ENCODE measurements around the gene LOXHD1. TPM values are rescaled to one million over a fixed set of nuclear protein-coding genes. Genes with fewer than 3 reads are reported as not detected.

LOXHD1 gene
- total and polyA plus RNA-seq, 10 of the 15 experiments (the other 5 are each of a cell fraction or from before 2014, with no cell fraction given): not detected

DNA sequence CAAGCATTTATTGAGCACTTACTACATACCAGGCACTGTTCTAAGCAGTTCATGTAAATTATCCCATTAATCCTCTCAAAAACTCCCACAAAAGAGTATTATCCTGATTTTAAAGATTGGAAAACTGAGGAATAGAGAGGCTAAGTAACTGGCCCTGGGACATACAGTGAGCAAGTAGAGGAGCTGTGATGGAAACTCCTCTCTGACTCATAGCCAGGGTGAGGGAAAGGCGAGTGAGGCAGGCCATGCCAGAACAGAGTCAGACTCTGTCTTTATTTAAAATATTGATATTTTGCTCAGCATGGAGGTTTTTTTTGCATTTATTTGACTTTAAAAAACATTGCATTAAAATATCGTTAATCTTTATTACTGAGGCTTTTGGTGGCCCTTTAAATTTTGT, 208.0 kb downstream of the LOXHD1 start:
- no peak overlapping the region for H3K4me2 ChIP-seq (ENCODE audit: control insufficient read depth, insufficient read depth)
- CTCF ChIA-PET: interaction anchor here (1.5 kb wide), 1 partner anchor 167 kb away, joined by 4 read pairs; no protein-coding TSS in a partner anchor
- intact Hi-C loops (cut with micrococcal nuclease; ENCODE audit: unreplicated experiment): no loop called here
- H3K27ac ChIP-seq (ENCODE audit: control insufficient read depth, insufficient read depth): no peak overlapping the region
- SMC1A ChIA-PET (ENCODE audit: uncharacterized antibody, unreplicated experiment): no interaction called here
- H3K4me1 ChIP-seq (ENCODE audit: control insufficient read depth, insufficient read depth, low read length): no peaks in the 10 kb centered on the region
- H3K27me3 ChIP-seq (replicated peaks in 1 of 2; ENCODE audit: control insufficient read depth in 2 of 2, insufficient read depth in 2 of 2, low read length in 1 of 2): peaks cover 0 to 3% of the 10 kb centered on the region in 2 experiments; a peak in 1 of 4 replicates
- no peak overlapping the region for H3K9ac ChIP-seq (ENCODE audit: control insufficient read depth, insufficient read depth, low read length)
- DNase-seq (ENCODE audit: low read depth, low spot score) (no peak), FAIRE-seq (no peak), ATAC-seq (no peak)
- TF ChIP-seq NR2C2 (IDR thresholded peaks at IDR 0.05; ENCODE audit: borderline replicate concordance, control insufficient read depth, insufficient read length, low read depth) (no peak), TBL1XR1 (IDR thresholded peaks at IDR 0.05; ENCODE audit: low read depth, low read length) (no peak), NRF1 (conservative IDR thresholded peaks at IDR 0.05; ENCODE audit: low read depth, low read length) (no peak), PAX5 (IDR thresholded peaks at IDR 0.05; ENCODE audit: borderline replicate concordance, low read depth, low read length) (no peak), IRF4 (IDR thresholded peaks at IDR 0.05; ENCODE audit: low read depth, low read length) (no peak), KDM1A (IDR thresholded peaks at IDR 0.05; ENCODE audit: borderline replicate concordance) (no peak), CBX5 (IDR thresholded peaks at IDR 0.05; ENCODE audit: low read depth) (no peak), ZZZ3 (IDR thresholded peaks at IDR 0.05; ENCODE audit: control insufficient read depth, insufficient read length, low read depth) (no peak), TCF7 (IDR thresholded peaks at IDR 0.05; ENCODE audit: borderline replicate concordance) (no peak), CHD2 (IDR thresholded peaks at IDR 0.05; ENCODE audit: borderline replicate concordance, low read depth, low read length) (no peak), BMI1 (IDR thresholded peaks at IDR 0.05; ENCODE audit: borderline replicate concordance) (no peak), CBX3 (IDR thresholded peaks at IDR 0.05; ENCODE audit: borderline replicate concordance, low read depth) (no peak), ZNF207 (IDR thresholded peaks at IDR 0.05; ENCODE audit: borderline replicate concordance) (no peak), SUPT20H (IDR thresholded peaks at IDR 0.05; ENCODE audit: borderline replicate concordance, control insufficient read depth, low read depth, low read length) (no peak)
- TF ChIP-seq, protein P1, sequence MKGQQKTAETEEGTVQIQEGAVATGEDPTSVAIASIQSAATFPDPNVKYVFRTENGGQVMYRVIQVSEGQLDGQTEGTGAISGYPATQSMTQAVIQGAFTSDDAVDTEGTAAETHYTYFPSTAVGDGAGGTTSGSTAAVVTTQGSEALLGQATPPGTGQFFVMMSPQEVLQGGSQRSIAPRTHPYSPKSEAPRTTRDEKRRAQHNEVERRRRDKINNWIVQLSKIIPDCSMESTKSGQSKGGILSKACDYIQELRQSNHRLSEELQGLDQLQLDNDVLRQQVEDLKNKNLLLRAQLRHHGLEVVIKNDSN (IDR thresholded peaks at IDR 0.05; ENCODE audit: borderline replicate concordance, extremely low read length, insufficient read depth, low read depth, low read length): no peak
- TF ChIP-seq, protein P2, sequence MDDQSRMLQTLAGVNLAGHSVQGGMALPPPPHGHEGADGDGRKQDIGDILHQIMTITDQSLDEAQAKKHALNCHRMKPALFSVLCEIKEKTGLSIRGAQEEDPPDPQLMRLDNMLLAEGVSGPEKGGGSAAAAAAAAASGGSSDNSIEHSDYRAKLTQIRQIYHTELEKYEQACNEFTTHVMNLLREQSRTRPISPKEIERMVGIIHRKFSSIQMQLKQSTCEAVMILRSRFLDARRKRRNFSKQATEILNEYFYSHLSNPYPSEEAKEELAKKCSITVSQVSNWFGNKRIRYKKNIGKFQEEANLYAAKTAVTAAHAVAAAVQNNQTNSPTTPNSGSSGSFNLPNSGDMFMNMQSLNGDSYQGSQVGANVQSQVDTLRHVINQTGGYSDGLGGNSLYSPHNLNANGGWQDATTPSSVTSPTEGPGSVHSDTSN (IDR thresholded peaks at IDR 0.05; ENCODE audit: insufficient replicate concordance, low read depth, low read length): no peak
- TF ChIP-seq, protein P3, sequence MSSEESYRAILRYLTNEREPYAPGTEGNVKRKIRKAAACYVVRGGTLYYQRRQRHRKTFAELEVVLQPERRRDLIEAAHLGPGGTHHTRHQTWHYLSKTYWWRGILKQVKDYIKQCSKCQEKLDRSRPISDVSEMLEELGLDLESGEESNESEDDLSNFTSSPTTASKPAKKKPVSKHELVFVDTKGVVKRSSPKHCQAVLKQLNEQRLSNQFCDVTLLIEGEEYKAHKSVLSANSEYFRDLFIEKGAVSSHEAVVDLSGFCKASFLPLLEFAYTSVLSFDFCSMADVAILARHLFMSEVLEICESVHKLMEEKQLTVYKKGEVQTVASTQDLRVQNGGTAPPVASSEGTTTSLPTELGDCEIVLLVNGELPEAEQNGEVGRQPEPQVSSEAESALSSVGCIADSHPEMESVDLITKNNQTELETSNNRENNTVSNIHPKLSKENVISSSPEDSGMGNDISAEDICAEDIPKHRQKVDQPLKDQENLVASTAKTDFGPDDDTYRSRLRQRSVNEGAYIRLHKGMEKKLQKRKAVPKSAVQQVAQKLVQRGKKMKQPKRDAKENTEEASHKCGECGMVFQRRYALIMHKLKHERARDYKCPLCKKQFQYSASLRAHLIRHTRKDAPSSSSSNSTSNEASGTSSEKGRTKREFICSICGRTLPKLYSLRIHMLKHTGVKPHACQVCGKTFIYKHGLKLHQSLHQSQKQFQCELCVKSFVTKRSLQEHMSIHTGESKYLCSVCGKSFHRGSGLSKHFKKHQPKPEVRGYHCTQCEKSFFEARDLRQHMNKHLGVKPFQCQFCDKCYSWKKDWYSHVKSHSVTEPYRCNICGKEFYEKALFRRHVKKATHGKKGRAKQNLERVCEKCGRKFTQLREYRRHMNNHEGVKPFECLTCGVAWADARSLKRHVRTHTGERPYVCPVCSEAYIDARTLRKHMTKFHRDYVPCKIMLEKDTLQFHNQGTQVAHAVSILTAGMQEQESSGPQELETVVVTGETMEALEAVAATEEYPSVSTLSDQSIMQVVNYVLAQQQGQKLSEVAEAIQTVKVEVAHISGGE (CRISPR knock-in tag; IDR thresholded peaks at IDR 0.05): no peak
- 0% methylated on average over 2 of the region's 2 CpGs for WGBS (ENCODE audit: insufficient coverage, insufficient replicate concordance, low lambda C conversion rate, missing lambda C conversion rate)
- RAD21 ChIA-PET (ENCODE audit: unreplicated experiment): no interaction called here
- no peaks in the 10 kb centered on the region for H4K20me1 ChIP-seq (ENCODE audit: control insufficient read depth, insufficient read depth)
- no peak overlapping the region for H3K4me3 ChIP-seq
- no peaks in the 10 kb centered on the region for H3K79me2 ChIP-seq (ENCODE audit: control insufficient read depth, insufficient read depth, low read length)
- H3K9me3 ChIP-seq (replicated peaks; ENCODE audit: control insufficient read depth, insufficient read depth, low read length): no peaks in the 10 kb centered on the region; the same call in 2 of the 3 replicates
- POLR2A ChIA-PET: no interaction called here
- in situ Hi-C loops (cut with MboI): no loop called here
- H3K36me3 ChIP-seq (ENCODE audit: control insufficient read depth in 2 of 2, insufficient read depth in 2 of 2, low read length in 1 of 2): no peaks in the 10 kb centered on the region
- no TSS peak for BruUV-seq (replicated peaks)
- no peak overlapping the region for H2AFZ ChIP-seq (ENCODE audit: control insufficient read depth, low read depth, low read length)

Measured in GM12878 (cell line).